HepG2 (cell line): ENCODE results near the gene ABHD12. TPM values are rescaled to one million over a fixed set of nuclear protein-coding genes. Genes with fewer than 3 reads are reported as not detected.

ENCODE experiments used
- AKNA ChIP-seq: sonication (generic); formaldehyde crosslinking; IDR thresholded peaks from 2 replicates; pipeline ENCODE4 v1.4.0; 2020; ENCODE audit warnings: missing genetic modification reagents, borderline replicate concordance
- BRD4 ChIP-seq: sonication (generic); formaldehyde crosslinking; IDR thresholded peaks from 2 replicates; pipeline ENCODE4 v1.4.0; 2020; ENCODE audit warnings: missing genetic modification reagents
- PCBP2 ChIP-seq: fragments of 200-400 bp; formaldehyde crosslinking; optimal IDR thresholded peaks from 2 replicates; pipeline ENCODE3; 2018; ENCODE audit warnings: low read length, low read depth; ENCODE audit not compliant: poor library complexity, severe bottlenecking
- POLR2G ChIP-seq: fragments of 200-400 bp; formaldehyde crosslinking; IDR thresholded peaks from 2 replicates; pipeline ENCODE4 v1.6.1; 2018; ENCODE audit warnings: mild to moderate bottlenecking, low read depth, low read length, moderate library complexity
- RARA ChIP-seq: IDR thresholded peaks from 2 replicates; pipeline ENCODE4 v1.6.1; 2016; ENCODE audit warnings: missing genetic modification reagents, missing compliant biosample characterization
- TCF7L2 ChIP-seq: IDR thresholded peaks from 2 replicates; pipeline ENCODE4 v1.6.1; 2011; ENCODE audit warnings: mild to moderate bottlenecking, low read depth, low read length, moderate library complexity
- ZBTB4 ChIP-seq: sonication (generic); formaldehyde crosslinking; IDR thresholded peaks from 2 replicates; pipeline ENCODE4 v1.4.0; 2020; ENCODE audit warnings: missing genetic modification reagents, mild to moderate bottlenecking, borderline replicate concordance
- ZNF136 ChIP-seq: sonication (generic); formaldehyde crosslinking; IDR thresholded peaks from 2 replicates; pipeline ENCODE4 v1.8.1; 2022; ENCODE audit warnings: low read depth, mild to moderate bottlenecking, moderate library complexity, missing genetic modification reagents
- ZNF562 ChIP-seq: sonication (generic); formaldehyde crosslinking; IDR thresholded peaks from 2 replicates; pipeline ENCODE4 v1.8.0; 2022; ENCODE audit warnings: missing genetic modification reagents, borderline replicate concordance
- ZNF713 ChIP-seq: sonication (generic); formaldehyde crosslinking; IDR thresholded peaks from 2 replicates; pipeline ENCODE4 v1.4.0; 2020; ENCODE audit warnings: mild to moderate bottlenecking, missing genetic modification reagents
- polyA plus RNA-seq, 8 experiments: library from polyadenylated mRNA; depleted of rRNA in 3 of 8; stranded (reverse) in 7 of 8; unstranded in 1 of 8; fragments of >200 nt; fragmentation: Illumina TruSeq in 4 of 8; extraction: Trizol in 4 of 8; gene quantifications; 2 replicates each; pipeline versions ENCODE4 v1.2.1 to v1.2.3, GENCODE V29; 2011 to 2016; ENCODE audit warnings: low read depth in 4 of 8, missing spikeins in 1 of 8, mixed read lengths in 1 of 8; ENCODE audit not compliant: insufficient read depth in 1 of 8
- total RNA-seq, 5 experiments: library from RNA; depleted of rRNA; stranded (reverse); fragments of >200 nt; fragmentation: Illumina TruSeq; extraction: Trizol; gene quantifications; 2 replicates each; pipeline ENCODE4 v1.2.3, GENCODE V29; 2016; ENCODE audit warnings: low read depth in 1 of 5
- TF ChIP-seq, protein P1 (sequence below): sonication (generic); formaldehyde crosslinking; IDR thresholded peaks from 2 replicates; pipeline ENCODE4 v1.5.0; 2020; ENCODE audit warnings: mild to moderate bottlenecking, missing genetic modification reagents, borderline replicate concordance

Gene ABHD12
- total and polyA plus RNA-seq, 2 of the 13 experiments (the other 11 are each of a cell fraction or from before 2014, with no cell fraction given), result 23.5 to 72.1 TPM

GRCh38 chr20:25336561-25337422, 53.8 kb downstream of the ABHD12 start (continued):
- TF ChIP-seq, protein P1, sequence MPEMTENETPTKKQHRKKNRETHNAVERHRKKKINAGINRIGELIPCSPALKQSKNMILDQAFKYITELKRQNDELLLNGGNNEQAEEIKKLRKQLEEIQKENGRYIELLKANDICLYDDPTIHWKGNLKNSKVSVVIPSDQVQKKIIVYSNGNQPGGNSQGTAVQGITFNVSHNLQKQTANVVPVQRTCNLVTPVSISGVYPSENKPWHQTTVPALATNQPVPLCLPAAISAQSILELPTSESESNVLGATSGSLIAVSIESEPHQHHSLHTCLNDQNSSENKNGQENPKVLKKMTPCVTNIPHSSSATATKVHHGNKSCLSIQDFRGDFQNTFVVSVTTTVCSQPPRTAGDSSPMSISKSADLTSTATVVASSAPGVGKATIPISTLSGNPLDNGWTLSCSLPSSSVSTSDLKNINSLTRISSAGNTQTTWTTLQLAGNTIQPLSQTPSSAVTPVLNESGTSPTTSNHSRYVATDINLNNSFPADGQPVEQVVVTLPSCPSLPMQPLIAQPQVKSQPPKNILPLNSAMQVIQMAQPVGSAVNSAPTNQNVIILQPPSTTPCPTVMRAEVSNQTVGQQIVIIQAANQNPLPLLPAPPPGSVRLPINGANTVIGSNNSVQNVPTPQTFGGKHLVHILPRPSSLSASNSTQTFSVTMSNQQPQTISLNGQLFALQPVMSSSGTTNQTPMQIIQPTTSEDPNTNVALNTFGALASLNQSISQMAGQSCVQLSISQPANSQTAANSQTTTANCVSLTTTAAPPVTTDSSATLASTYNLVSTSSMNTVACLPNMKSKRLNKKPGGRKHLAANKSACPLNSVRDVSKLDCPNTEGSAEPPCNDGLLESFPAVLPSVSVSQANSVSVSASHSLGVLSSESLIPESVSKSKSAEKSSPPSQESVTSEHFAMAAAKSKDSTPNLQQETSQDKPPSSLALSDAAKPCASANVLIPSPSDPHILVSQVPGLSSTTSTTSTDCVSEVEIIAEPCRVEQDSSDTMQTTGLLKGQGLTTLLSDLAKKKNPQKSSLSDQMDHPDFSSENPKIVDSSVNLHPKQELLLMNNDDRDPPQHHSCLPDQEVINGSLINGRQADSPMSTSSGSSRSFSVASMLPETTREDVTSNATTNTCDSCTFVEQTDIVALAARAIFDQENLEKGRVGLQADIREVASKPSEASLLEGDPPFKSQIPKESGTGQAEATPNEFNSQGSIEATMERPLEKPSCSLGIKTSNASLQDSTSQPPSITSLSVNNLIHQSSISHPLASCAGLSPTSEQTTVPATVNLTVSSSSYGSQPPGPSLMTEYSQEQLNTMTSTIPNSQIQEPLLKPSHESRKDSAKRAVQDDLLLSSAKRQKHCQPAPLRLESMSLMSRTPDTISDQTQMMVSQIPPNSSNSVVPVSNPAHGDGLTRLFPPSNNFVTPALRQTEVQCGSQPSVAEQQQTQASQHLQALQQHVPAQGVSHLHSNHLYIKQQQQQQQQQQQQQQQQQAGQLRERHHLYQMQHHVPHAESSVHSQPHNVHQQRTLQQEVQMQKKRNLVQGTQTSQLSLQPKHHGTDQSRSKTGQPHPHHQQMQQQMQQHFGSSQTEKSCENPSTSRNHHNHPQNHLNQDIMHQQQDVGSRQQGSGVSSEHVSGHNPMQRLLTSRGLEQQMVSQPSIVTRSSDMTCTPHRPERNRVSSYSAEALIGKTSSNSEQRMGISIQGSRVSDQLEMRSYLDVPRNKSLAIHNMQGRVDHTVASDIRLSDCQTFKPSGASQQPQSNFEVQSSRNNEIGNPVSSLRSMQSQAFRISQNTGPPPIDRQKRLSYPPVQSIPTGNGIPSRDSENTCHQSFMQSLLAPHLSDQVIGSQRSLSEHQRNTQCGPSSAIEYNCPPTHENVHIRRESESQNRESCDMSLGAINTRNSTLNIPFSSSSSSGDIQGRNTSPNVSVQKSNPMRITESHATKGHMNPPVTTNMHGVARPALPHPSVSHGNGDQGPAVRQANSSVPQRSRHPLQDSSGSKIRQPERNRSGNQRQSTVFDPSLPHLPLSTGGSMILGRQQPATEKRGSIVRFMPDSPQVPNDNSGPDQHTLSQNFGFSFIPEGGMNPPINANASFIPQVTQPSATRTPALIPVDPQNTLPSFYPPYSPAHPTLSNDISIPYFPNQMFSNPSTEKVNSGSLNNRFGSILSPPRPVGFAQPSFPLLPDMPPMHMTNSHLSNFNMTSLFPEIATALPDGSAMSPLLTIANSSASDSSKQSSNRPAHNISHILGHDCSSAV (CRISPR knock-in tag), result no peak
- no peak for TF ChIP-seq ZNF136
- TF ChIP-seq BRD4 (CRISPR knock-in tag), result no peak
- TF ChIP-seq RARA (CRISPR knock-in tag), result no peak
- no peak for TF ChIP-seq POLR2G
- TF ChIP-seq AKNA, result no peak
- no peak for TF ChIP-seq ZNF713 (CRISPR knock-in tag)
- no peak for TF ChIP-seq ZBTB4
- TF ChIP-seq TCF7L2, result no peak
- TF ChIP-seq ZNF562 (CRISPR knock-in tag), result no peak
- TF ChIP-seq PCBP2, result no peak
